NT2/D1 (cell line): ENCODE results near the gene NOBOX.

ENCODE experiments used
- SUZ12 ChIP-seq: IDR thresholded peaks from 2 replicates; pipeline ENCODE4 v1.6.1; 2011; ENCODE audit not compliant: insufficient read length, insufficient read depth; ENCODE audit errors: extremely low read depth
- ZNF274 ChIP-seq: IDR thresholded peaks from 2 replicates; pipeline ENCODE4 v1.6.1; 2011; ENCODE audit warnings: mild to moderate bottlenecking, low read depth, low read length

DNA sequence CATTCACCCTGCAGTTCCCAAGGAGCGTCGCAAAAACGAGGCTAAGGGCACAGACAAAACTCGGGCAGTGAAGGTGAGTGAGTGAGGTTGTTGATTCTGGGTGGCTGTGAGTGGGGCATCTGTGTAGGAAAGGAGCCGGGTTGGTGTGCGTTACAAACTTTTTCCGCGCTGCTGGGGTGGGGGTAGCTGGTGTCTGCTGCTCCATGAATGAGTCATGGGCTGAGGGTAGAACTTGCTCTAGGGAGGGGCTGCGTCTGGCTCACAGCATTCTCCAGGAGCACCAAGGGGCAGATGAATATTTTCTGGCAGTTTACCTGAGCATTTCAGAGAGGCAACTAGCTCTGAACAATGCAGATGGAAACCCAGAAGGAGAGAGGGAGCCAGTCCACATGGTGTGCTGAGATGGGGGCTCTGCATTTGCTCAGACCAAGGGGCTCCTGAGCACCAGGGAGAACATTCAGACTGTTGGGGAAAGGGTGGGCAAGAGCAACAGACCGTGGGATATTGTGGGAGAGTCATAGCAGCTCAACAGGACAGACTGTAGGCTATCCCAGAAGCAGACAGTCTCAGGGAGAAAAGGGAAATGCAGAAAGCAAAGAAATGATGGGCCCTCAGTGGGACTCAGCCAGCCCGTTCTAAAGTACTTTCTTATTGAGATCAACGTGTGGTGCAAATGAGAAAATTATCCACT is 18.8 kb downstream of the NOBOX start:
- TF ChIP-seq ZNF274 (no peak), SUZ12 (no peak)
